KMS-11 (cell line): ENCODE results near the gene FGGY.

Experiments used
- H2AFZ ChIP-seq: fragments of 200-600 bp; sonication (generic); 2 replicates; pipeline ENCODE4 v1.6.1; 2016; ENCODE audit warnings: antibody characterized with exemption, mixed run types, low read depth
- H3K27ac ChIP-seq: fragments of 200-600 bp; sonication (generic); 2 replicates; pipeline ENCODE4 v1.6.1; 2016; ENCODE audit warnings: mild to moderate bottlenecking, mixed run types
- H3K27me3 ChIP-seq: fragments of 200-600 bp; sonication (generic); 2 replicates; pipeline ENCODE4 v1.6.1; 2017; ENCODE audit warnings: mild to moderate bottlenecking, low read depth, mixed run types, moderate library complexity; ENCODE audit not compliant: insufficient read depth
- H3K36me3 ChIP-seq: fragments of 200-600 bp; sonication (generic); 2 replicates; pipeline ENCODE4 v1.6.1; 2017; ENCODE audit warnings: mild to moderate bottlenecking, mixed run types; ENCODE audit not compliant: insufficient read depth
- H3K4me1 ChIP-seq: fragments of 200-600 bp; sonication (generic); 2 replicates; pipeline ENCODE4 v1.6.1; 2016; ENCODE audit warnings: mild to moderate bottlenecking, low read depth, mixed run types; ENCODE audit not compliant: poor library complexity, severe bottlenecking
- H3K4me2 ChIP-seq: fragments of 200-600 bp; sonication (generic); 2 replicates; pipeline ENCODE4 v1.7.0; 2016; ENCODE audit warnings: mild to moderate bottlenecking, mixed run types
- H3K4me3 ChIP-seq: fragments of 200-600 bp; sonication (generic); IDR thresholded peaks from 2 replicates; pipeline ENCODE4 v1.6.1; 2017; ENCODE audit warnings: low read depth, low read length, mixed read lengths; ENCODE audit not compliant: insufficient read depth
- H3K79me2 ChIP-seq: fragments of 200-600 bp; sonication (generic); 2 replicates; pipeline ENCODE4 v1.6.1; 2016; ENCODE audit warnings: low read depth, mixed run types; ENCODE audit not compliant: insufficient read depth
- H3K9ac ChIP-seq: fragments of 200-600 bp; sonication (generic); 2 replicates; pipeline ENCODE4 v1.6.1; 2016; ENCODE audit warnings: mild to moderate bottlenecking, mixed run types
- H4K20me1 ChIP-seq: fragments of 200-600 bp; sonication (generic); 2 replicates; pipeline ENCODE4 v1.6.1; 2016; ENCODE audit warnings: mild to moderate bottlenecking, mixed run types; ENCODE audit not compliant: insufficient read depth
- TF ChIP-seq, protein P1 (sequence below): fragments of 200-600 bp; sonication (generic); conservative IDR thresholded peaks from 2 replicates; pipeline ENCODE4 v1.6.1; 2017; ENCODE audit warnings: low read depth, mild to moderate bottlenecking, antibody characterized with exemption, low read length, moderate library complexity, mixed read lengths

Gene FGGY

GRCh38 chr1:59696421-59697115 is 399.7 kb downstream of the FGGY start:
- Histone ChIP-seq H3K27ac (peak overlapping the region; percentile 81), H3K4me2 (peak overlapping the region; percentile 93), H3K36me3 (no peaks in the 10 kb centered on the region), H3K79me2 (no peaks in the 10 kb centered on the region), H2AFZ (peak overlapping the region; percentile 71), H3K4me3 (peak overlapping the region; percentile 80), H3K9ac (peak overlapping the region; percentile 52; the same call in 1 of the 2 replicates), H4K20me1 (no peaks in the 10 kb centered on the region), H3K27me3 (no peaks in the 10 kb centered on the region), H3K4me1 (peaks cover 55% of the 10 kb centered on the region)
- TF ChIP-seq, protein P1, sequence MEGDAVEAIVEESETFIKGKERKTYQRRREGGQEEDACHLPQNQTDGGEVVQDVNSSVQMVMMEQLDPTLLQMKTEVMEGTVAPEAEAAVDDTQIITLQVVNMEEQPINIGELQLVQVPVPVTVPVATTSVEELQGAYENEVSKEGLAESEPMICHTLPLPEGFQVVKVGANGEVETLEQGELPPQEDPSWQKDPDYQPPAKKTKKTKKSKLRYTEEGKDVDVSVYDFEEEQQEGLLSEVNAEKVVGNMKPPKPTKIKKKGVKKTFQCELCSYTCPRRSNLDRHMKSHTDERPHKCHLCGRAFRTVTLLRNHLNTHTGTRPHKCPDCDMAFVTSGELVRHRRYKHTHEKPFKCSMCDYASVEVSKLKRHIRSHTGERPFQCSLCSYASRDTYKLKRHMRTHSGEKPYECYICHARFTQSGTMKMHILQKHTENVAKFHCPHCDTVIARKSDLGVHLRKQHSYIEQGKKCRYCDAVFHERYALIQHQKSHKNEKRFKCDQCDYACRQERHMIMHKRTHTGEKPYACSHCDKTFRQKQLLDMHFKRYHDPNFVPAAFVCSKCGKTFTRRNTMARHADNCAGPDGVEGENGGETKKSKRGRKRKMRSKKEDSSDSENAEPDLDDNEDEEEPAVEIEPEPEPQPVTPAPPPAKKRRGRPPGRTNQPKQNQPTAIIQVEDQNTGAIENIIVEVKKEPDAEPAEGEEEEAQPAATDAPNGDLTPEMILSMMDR: no peak

DNA sequence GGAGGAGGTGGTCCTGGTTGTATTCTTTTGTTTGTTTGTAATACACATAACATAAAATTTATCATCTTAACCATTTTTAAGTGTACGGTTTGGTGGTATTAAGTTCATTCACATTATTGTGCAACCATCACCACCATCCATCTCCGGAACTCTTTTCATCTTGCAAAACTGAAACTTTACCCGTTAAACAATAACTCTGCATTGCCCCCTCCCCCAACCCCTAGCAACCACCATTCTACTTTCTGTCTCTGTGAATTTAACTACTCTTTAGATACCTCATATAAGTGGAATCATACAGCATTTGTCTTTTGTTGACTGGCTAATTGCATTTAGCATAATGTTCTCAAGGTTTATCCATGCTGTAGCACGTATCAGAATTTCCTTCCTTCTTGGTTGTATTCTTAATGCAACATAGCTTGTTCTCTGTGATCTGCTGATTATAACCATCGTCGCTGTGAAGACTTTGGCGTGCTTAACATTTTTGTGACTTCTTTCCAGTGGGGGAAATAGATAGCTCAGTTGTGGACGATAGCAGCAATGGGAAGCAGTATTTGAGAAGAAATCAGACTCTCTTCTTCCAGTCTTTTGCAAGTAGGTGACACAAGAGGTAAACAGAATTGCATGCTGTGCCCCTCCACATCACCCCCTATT is 400.4 kb downstream of the FGGY start:
- Histone ChIP-seq H3K27me3 (no peaks in the 10 kb centered on the region), H3K4me2 (peak overlapping the region; percentile 93), H3K27ac (peak overlapping the region; percentile 81), H2AFZ (peak overlapping the region; percentile 71), H3K36me3 (no peaks in the 10 kb centered on the region), H4K20me1 (no peaks in the 10 kb centered on the region), H3K4me1 (peaks cover 48% of the 10 kb centered on the region), H3K4me3 (peak overlapping the region; percentile 80), H3K79me2 (no peaks in the 10 kb centered on the region), H3K9ac (peak overlapping the region; percentile 52)
- TF ChIP-seq, protein P1: no peak

DNA sequence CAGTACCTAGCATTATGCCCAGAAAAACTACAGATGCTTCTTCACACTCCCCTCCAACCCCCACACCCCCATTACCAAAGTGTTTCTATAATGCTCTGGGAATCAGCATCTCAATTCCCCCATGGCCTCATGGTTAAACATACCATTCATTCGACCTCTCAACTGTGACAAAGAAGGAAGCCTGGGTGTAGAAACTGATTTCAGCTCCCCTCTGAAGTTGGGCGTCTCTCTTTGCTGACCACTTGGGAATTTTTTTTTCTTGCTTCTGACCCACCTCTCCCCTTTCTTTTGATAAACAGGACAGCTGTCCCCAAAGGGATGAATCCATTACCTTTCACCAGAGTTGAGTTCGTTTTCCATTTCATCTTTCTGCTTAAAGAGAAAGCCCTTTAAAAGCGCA is 401.5 kb downstream of the FGGY start:
- H3K27ac ChIP-seq: peak overlapping the region; percentile 81
- H3K4me2 ChIP-seq: peak overlapping the region; percentile 93
- no peaks in the 10 kb centered on the region for H3K27me3 ChIP-seq
- H3K4me3 ChIP-seq: no peak overlapping the region
- TF ChIP-seq, protein P1: no peak
- H2AFZ ChIP-seq: peak overlapping the region; percentile 32; the same call in 1 of the 2 replicates
- H3K79me2 ChIP-seq: no peaks in the 10 kb centered on the region
- peaks cover 45% of the 10 kb centered on the region for H3K4me1 ChIP-seq
- H3K36me3 ChIP-seq: no peaks in the 10 kb centered on the region
- H4K20me1 ChIP-seq: no peaks in the 10 kb centered on the region
- H3K9ac ChIP-seq: no peak overlapping the region

DNA sequence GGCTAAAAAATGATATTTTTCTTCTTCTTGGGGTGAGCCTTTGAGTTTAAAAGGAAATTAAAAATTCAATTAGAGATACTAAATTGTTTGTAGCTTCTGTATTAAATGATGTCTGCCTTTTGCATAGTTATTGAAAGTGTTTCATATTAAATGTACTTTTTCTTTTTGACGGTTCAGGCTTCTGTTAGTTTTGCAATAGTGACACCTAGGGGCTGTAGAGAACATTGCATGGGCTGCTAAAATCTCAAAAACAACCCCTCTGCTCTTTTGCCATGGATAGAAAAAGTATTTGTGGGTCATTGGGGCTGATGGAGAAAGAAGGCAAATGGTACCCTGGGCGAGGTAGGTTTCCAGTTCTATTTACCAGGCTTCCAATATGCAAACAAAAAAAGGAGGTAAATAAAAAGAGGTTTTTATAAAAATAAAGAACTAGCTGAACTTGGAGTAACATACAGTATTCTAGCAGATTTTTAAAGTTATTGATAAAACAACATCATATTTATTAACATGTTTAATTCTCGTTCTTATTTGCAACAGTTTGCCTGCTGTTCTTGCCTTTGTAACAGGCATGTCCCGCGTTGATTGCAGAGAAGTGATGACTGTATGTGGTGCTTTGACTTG is 402.4 kb downstream of the FGGY start:
- Histone ChIP-seq H3K4me2 (peak overlapping the region; percentile 93), H2AFZ (peak overlapping the region; percentile 32; the same call in 1 of the 2 replicates), H3K27ac (peak overlapping the region; percentile 81; the same call in 1 of the 2 replicates)

More for the DNA sequence above, 402.4 kb downstream of the FGGY start:
- Histone ChIP-seq H3K4me3 (no peak overlapping the region), H4K20me1 (no peaks in the 10 kb centered on the region), H3K27me3 (no peaks in the 10 kb centered on the region), H3K36me3 (no peaks in the 10 kb centered on the region), H3K79me2 (no peaks in the 10 kb centered on the region), H3K4me1 (peaks cover 45% of the 10 kb centered on the region), H3K9ac (0 out of 2 replicates have a peak overlapping the region, but pooled peaks have one; percentile 3)
- TF ChIP-seq, protein P1: peak; percentile 99
